Transverse colon (tissue), 3 donors: ENCODE data around the gene SBNO1.

ENCODE experiments used
- EP300 ChIP-seq: sonication (generic); formaldehyde crosslinking; IDR thresholded peaks from one replicate; pipeline ENCODE4 v1.6.1; 2017; ENCODE audit warnings: antibody characterized with exemption, low read depth
- TF ChIP-seq, protein P1 (sequence below), 5 experiments: fragments of 200-600 bp in 3 of 5; fragments of 450-650 bp in 2 of 5; sonication (generic) in 3 of 5; IDR thresholded peaks; 1 replicate in 2 of 5; 2 replicates in 3 of 5; pipeline ENCODE4 v1.5.1; 2016 to 2017; ENCODE audit warnings: antibody characterized with exemption in 5 of 5, inconsistent platforms in 3 of 5, mild to moderate bottlenecking in 2 of 5, moderate library complexity in 1 of 5

DNA sequence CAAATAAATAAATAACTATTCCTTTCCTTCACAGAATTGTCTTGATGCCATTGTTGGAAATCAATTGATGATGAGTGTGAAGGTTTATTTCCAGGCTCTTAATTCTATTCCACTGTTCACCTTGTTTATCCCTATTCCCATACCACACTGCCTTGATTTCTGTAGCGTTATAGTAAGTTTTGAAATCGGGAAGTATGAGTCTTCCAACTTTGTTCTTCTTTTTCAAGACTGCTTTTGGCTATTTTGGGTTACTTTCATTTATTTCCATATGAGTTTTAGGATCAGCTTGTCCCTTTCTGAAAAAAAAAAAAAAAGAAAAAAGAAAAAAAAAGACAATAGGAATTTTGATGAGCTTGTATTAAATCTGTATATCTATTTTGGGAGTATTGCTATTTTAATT is 83.7 kb downstream of the SBNO1 start:
- TF ChIP-seq, protein P1, sequence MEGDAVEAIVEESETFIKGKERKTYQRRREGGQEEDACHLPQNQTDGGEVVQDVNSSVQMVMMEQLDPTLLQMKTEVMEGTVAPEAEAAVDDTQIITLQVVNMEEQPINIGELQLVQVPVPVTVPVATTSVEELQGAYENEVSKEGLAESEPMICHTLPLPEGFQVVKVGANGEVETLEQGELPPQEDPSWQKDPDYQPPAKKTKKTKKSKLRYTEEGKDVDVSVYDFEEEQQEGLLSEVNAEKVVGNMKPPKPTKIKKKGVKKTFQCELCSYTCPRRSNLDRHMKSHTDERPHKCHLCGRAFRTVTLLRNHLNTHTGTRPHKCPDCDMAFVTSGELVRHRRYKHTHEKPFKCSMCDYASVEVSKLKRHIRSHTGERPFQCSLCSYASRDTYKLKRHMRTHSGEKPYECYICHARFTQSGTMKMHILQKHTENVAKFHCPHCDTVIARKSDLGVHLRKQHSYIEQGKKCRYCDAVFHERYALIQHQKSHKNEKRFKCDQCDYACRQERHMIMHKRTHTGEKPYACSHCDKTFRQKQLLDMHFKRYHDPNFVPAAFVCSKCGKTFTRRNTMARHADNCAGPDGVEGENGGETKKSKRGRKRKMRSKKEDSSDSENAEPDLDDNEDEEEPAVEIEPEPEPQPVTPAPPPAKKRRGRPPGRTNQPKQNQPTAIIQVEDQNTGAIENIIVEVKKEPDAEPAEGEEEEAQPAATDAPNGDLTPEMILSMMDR (IDR thresholded peaks at IDR 0.05), result no peak
- no peak for TF ChIP-seq EP300
